Measurements from ENCODE around the gene L3MBTL4.

Gene L3MBTL4

DNA sequence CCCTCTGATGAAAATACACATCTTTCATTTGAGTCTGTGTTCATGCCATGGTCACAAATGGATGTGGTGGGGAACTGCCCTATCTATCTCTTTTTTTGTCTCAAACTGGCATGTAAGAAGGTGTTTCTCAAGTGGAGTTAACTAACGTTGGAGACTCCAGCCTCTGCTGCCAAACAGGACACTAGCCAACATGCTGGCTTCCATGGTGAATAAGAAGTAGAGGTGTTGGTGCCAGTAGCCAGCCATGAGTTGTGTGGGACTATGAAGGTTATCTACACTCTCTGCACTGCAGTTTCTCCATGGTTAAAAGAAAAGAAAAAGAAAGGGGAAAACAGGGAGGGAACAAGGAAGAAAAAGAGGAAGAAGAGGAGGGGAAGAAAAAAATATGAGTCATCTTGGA is 370.4 kb downstream of the L3MBTL4 start:
- no peak for DNase-seq (ENCODE audit: low read depth in 2 of 2)

- DNase-seq (ENCODE audit: low read depth in 2 of 2): no peak
Observed at GRCh38 chr18:6039055-6039454, 375.7 kb downstream of the L3MBTL4 start.

DNA sequence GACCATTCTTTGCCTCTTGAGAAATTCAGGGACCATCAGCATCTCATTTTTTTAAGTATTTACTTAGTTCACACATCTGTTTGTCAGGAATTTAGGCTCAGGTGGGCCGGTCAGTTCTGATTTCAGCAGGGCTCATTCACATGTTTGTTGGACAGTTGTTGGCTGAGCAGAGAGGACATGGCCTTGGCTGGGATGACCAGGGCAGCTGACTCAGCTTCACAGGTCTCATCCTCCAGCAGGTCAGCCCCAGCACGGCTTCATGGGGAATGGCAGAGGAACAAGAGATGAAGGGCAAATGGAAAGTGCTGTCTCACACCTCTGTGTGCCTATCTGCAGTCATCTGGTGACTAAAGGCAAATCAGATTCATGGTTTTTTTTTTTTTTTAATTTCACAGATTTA is 383.3 kb downstream of the L3MBTL4 start:
- no peak for DNase-seq (ENCODE audit: low read depth in 2 of 2)

DNA sequence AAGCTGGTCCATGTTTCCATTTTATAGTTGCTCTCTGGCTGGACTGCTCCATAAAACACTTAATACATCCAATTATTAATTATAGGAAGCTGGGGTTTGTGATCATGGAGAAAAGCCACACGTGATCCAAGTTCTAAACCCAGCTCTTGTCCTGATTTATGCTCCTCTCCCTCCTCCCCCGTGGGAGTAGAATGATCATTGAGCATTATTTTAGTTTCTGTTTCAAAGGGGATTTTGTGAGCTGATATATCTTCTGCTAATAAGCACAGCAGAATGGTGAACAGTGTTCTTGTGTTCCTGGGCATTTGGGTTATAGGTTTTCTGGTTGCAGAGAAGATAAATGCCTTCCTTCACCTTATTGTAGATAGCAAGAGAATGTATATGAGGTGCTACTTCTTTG is 383.7 kb downstream of the L3MBTL4 start:
- DNase-seq (ENCODE audit: low read depth in 2 of 2): no peak

GRCh38 chr18:6024745-6025248 is 389.9 kb downstream of the L3MBTL4 start:
- no peak for DNase-seq (ENCODE audit: low read depth in 2 of 2)

- no peak for DNase-seq (ENCODE audit: low read depth in 2 of 2)
Observed at GRCh38 chr18:6023551-6023950, 391.2 kb downstream of the L3MBTL4 start.

GRCh38 chr18:6022845-6023244 is 391.9 kb downstream of the L3MBTL4 start:
- DNase-seq (ENCODE audit: low read depth in 2 of 2): no peak

GRCh38 chr18:6022074-6022444 is 392.7 kb downstream of the L3MBTL4 start:
- no peak for DNase-seq (ENCODE audit: low read depth in 2 of 2)

DNA sequence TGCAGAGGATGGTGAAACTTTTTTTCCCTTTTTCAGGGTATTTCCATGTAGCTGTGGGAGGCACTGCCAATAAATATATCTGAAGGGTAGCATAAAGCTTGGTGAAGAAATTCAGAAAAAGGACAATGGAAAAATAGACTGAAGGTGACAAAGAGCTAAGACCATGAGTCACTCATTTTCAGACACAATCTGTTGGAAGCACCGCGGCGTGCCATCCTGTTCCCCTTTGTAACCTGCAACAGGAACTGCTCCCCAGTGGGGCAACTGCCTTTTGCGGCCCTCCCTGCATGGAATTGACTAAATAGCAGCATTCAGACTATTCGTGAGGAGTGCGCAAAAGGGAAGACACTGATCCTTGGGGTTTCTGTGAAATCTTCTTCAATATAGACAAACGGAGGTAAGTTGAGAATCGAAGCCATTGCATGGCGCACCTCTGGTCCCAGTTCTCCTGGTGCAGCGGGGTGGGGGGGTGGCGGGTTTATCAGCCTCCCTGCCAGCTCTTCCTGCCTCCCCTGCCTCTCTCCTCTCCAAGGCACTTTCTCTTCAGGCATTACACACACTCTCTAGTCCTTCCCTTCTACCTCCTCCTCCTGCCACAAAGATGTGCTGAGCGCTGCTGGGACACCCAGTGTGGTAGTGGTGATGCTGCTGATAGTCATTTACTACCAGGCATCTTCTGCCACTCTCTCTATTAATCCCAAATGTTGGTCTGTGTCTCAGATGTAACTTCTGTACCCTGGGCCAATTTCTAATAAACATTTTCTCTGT is 393.2 kb downstream of the L3MBTL4 start:
- DNase-seq (ENCODE audit: low read depth in 2 of 2): no peak

- no peak for DNase-seq (ENCODE audit: low read depth in 2 of 2)
Observed at GRCh38 chr18:6018671-6019070, 396.0 kb downstream of the L3MBTL4 start.

DNA sequence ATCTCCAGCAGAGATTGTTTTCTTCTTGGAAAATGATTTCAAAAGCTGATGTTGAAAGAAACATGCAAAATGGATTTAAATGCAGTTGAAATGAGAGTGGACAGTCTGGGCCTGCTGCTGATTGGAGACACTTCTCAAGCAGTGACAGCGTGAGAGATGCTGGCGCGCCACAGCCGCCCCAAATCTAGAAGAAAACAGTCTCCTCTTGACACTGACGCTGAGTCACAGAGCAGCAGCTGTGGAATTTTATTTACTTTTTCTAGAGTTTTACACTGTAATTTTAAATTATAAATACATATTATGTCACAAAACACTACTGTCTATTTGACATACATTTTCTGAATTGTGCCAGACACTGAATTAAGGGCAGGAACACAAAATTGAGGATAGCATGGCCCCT is 397.5 kb downstream of the L3MBTL4 start:
- no peak for DNase-seq (ENCODE audit: low read depth in 2 of 2)

- no peak for DNase-seq (ENCODE audit: low read depth in 2 of 2)
Observed at GRCh38 chr18:6015364-6015763, 399.3 kb downstream of the L3MBTL4 start.

DNA sequence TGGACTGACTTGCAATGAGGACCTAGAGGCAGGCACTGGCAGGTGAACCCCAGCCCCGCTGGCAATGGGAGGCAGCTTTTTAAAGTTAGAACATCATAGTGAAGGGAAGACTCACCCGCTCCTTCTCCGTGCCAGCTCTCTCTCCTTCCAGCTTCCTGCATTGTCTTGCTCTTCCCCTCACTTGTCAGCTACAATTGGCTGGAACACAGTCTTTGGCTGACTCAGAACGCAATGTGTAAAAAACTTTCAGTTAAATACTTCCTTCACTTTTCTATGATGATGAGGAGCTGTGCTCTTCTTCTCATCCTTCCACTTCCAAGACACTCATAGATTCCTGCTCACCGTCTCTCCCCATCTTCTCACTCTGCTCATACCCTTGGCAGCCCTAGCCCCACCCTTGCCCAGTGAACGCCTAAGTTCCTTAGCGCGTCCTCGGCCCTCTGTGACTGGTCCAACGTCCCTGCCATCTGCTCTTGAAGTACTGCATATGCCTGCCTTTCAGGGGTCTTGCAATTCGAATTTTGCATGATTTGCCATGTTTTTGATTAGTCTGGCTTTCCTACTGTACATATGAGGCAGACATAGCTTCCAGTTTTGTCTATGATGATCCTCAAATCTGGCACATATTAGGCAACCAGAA is 401.4 kb downstream of the L3MBTL4 start:
- no peak for DNase-seq (ENCODE audit: low read depth in 2 of 2)

DNA sequence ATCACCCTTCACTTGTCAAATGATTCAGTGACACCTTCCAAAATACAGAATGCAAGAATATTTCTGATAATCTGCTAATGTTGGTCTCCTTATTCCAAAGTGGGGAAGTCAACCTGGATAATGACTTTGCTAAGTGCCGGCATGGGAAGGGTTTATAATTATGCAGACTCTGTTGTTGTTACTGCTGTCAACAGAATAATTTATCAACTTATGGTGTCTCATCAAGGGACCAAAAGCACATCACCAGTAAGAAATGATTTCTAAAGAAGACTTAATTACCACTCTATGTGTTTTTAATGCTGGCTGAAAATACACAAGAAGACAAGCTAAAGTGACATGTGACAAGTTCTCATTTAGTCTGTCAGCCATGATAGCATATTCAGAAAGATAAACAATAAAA is 403.8 kb downstream of the L3MBTL4 start:
- no peak for DNase-seq (ENCODE audit: low read depth in 2 of 2)

DNA sequence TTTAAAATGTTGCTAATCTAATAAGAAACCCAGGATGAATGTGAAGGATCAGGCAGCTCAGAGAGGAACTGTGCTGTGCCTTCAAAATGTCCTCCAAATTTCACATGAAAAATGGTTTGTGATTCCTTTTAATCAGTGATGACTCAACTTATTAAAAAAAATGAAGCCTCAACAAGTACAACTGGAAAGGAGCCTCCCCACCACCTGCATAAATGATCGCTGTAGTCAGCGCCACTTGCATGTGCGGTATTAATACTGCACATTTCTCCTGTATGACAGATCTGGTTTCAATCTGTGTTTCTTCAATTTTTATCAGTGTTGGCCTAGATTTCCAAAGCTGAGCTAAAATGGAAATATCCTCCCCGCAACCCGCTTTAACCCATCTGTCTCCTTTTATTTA is 404.4 kb downstream of the L3MBTL4 start:
- no peak for DNase-seq (ENCODE audit: low read depth in 2 of 2)

DNA sequence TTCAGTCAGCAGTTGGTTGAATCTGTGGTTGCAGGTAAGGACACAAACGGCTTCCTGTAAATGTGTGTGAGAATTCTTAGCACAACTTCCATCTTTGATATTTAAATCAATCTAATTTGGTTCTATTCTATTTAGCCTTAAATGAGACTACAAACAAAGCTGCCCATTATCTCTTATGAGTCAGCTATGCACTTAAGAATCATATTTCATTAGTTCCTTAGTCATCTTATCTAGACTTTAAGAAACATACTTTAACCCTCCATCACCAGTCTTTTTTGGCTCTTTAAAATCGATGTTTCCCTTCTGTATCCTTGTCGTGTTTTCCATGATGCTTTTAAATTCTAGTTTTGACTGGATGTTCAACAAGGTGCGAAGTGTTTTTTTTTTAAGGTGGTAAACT is 405.0 kb downstream of the L3MBTL4 start:
- no peak for DNase-seq (ENCODE audit: low read depth in 2 of 2)

DNA sequence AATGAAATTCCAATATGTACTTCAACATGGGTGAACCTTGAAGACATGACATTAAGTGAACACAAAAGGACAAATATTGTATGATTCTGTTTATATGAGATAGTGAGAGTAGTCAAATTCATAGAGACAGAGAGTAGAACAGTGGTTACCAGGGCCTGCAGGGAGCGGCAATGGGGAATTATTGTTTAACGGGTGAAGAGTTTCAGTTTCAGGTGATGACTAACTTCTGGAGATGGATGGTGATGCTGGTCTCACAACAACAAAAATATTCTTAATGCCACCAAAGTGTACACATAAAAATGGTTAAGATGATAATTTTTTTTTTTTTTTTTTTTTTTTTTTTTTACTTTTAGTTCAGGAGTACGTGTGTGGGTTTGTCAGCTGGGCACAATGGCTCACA is 410.0 kb downstream of the L3MBTL4 start:
- DNase-seq (ENCODE audit: low read depth in 2 of 2): no peak

GRCh38 chr18:6004119-6004518 is 410.6 kb downstream of the L3MBTL4 start:
- no peak for DNase-seq (ENCODE audit: low read depth in 2 of 2)

- DNase-seq (ENCODE audit: low read depth in 2 of 2): no peak
Observed at GRCh38 chr18:6001867-6002266, 412.8 kb downstream of the L3MBTL4 start.

DNA sequence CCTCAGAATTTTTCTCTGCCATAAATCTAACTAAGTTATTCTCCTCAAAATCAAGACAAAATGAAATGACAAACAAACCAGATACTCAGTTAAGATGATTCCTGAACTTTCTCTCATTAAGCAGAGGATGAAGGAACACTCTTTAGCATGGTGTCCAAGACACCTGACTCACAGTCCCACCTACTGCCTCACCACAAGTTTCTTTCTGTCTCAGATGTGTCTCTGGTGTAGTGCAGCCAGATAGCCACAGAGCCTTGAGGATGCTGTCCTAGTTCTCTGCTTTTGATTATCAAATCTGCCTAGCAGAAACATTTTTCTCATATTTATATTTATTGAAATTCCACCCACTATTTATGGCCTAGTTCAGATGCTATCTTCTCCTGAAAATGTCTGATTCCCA is 415.8 kb downstream of the L3MBTL4 start:
- DNase-seq (ENCODE audit: low read depth in 2 of 2): no peak

DNA sequence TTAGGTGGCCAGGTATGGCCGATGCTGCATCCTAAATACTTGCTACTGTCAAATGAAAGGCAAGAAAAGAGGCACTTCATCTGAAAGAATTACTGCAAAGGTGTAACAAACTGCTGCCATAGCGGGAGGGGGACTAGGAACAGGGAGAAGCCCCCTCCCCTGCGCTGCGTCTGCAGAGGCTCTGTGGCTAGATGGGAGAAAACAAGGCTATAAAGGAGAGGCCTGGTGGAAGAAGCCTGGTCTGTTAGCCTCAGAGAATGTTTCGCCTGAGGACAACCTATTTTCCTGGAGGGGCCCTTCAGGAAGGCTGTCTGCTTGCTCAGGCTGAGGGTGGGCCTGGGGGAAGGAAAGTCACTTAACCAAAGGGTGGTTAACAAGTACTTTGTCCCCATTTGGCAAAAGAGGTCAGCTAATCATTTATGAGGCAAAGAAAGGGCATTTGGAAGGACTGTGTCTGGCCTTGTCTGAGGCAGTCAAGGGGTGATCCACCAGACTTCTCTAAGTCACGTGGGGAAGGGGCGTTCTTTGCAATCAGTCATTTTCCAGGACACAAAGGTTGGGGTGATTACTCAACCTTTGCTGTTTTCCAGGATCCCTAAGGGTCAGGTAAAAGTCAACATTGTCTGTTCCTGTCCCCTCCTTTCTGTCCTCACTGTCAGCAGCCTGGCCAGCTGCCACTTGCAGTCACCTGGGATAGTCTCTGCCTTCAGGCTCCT is 416.4 kb downstream of the L3MBTL4 start:
- DNase-seq (ENCODE audit: low read depth in 2 of 2): no peak

- no peak for DNase-seq (ENCODE audit: low read depth in 2 of 2)
Observed at GRCh38 chr18:5997361-5997760, 417.4 kb downstream of the L3MBTL4 start.

- no peak for DNase-seq (ENCODE audit: low read depth in 2 of 2)
Observed at GRCh38 chr18:5995626-5996025, 419.1 kb downstream of the L3MBTL4 start.
